LNCAP (cell line): ENCODE measurements around the gene C20orf144.
A peak's percentile ranks its signal among the peaks of the same experiment; 100 is the strongest.

Experiments
- CTCF ChIP-seq: fragments of 450-650 bp; IDR thresholded peaks from 2 replicates; pipeline ENCODE4 v1.5.1; 2017; ENCODE audit warnings: mild to moderate bottlenecking

The C20orf144 gene

GRCh38 chr20:33653218-33653899, 8.8 kb upstream of the C20orf144 start:
- TF ChIP-seq CTCF = peak; percentile 77

GRCh38 chr20:33653900-33654596, 8.1 kb upstream of the C20orf144 start:
- TF ChIP-seq CTCF = no peak

- no peak for TF ChIP-seq CTCF
Observed at GRCh38 chr20:33654680-33655161, 7.4 kb upstream of the C20orf144 start.

- no peak for TF ChIP-seq CTCF
Observed at GRCh38 chr20:33655164-33655563, 7.0 kb upstream of the C20orf144 start.

- no peak for TF ChIP-seq CTCF
Observed at GRCh38 chr20:33656010-33656782, 5.9 kb upstream of the C20orf144 start.

- TF ChIP-seq CTCF = no peak
Observed at GRCh38 chr20:33656783-33657703, 5.1 kb upstream of the C20orf144 start.

GRCh38 chr20:33657704-33658095, 4.4 kb upstream of the C20orf144 start:
- TF ChIP-seq CTCF = no peak
